Measurements from ENCODE around the gene B4GALT3.

DNA sequence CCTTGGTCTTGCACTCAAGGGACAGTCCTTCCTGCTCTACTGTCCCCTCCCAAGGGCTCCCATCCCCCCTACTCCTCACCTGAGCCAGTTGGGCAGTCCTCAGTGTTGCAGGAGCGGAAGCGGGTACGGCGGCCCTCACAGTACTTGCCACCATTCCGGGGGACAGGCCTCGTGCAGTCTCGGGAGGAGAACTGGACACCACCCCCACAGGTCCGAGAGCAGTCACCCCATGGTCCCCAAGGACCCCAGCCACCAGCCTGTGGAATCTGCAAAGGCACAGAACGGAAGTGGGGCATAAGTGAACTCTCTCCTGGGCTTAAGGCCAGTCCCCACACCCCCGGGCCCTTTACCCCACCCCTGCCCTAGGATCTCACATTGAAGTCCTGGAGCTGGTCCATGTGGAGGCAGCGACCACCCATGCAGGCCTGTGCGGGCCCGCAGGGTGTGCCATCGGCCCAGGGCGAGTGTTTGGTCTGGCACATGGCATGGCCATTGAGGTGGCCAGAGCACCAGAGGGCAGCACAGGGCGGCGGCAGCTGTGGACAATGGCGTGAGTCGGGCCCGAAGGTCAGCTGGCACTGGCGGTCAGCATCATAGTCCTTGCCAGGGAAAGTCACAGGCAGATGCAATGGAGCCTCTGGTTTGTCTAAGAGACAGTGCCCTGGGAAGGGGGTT, 16.4 kb upstream of the B4GALT3 start:
- TF ChIP-seq, protein P1, sequence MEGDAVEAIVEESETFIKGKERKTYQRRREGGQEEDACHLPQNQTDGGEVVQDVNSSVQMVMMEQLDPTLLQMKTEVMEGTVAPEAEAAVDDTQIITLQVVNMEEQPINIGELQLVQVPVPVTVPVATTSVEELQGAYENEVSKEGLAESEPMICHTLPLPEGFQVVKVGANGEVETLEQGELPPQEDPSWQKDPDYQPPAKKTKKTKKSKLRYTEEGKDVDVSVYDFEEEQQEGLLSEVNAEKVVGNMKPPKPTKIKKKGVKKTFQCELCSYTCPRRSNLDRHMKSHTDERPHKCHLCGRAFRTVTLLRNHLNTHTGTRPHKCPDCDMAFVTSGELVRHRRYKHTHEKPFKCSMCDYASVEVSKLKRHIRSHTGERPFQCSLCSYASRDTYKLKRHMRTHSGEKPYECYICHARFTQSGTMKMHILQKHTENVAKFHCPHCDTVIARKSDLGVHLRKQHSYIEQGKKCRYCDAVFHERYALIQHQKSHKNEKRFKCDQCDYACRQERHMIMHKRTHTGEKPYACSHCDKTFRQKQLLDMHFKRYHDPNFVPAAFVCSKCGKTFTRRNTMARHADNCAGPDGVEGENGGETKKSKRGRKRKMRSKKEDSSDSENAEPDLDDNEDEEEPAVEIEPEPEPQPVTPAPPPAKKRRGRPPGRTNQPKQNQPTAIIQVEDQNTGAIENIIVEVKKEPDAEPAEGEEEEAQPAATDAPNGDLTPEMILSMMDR (IDR thresholded peaks at IDR 0.05) = no peak
- TF ChIP-seq POLR2A (IDR thresholded peaks at IDR 0.05) = no peak
- TF ChIP-seq POLR2AphosphoS5 (IDR thresholded peaks at IDR 0.05) = no peak

Data from upper lobe of left lung (tissue), 4 donors.